SK-N-SH treated with all-trans-retinoic acid at 6 μM for 48 hours (cell line): ENCODE data around the gene MGLL.

ENCODE experiments used
- ARNTL ChIP-seq: fragments of 450-650 bp; formaldehyde crosslinking; IDR thresholded peaks from 2 replicates; pipeline ENCODE4 v1.5.0; 2020; ENCODE audit warnings: low read depth, mild to moderate bottlenecking, moderate library complexity, borderline replicate concordance
- BACH2 ChIP-seq: fragments of 250-450 bp; sonication (Bioruptor Pico); IDR thresholded peaks from 2 replicates; pipeline ENCODE4 v1.9.0; 2021; ENCODE audit warnings: mild to moderate bottlenecking, borderline replicate concordance
- ISL1 ChIP-seq: fragments of 250-450 bp; sonication (Bioruptor Pico); IDR thresholded peaks from 2 replicates; pipeline ENCODE4 v2.1.2; 2022; ENCODE audit warnings: mild to moderate bottlenecking, moderate library complexity
- ZFP3 ChIP-seq: fragments of 250-450 bp; sonication (Bioruptor Pico); IDR thresholded peaks from 2 replicates; pipeline ENCODE4 v1.5.0; 2020; ENCODE audit warnings: mild to moderate bottlenecking, moderate library complexity
- TF ChIP-seq, protein P1 (sequence below): fragments of 250-450 bp; sonication (Bioruptor Pico); IDR thresholded peaks from 2 replicates; pipeline ENCODE4 v1.5.1; 2020; ENCODE audit warnings: low read depth, mild to moderate bottlenecking, moderate library complexity

DNA sequence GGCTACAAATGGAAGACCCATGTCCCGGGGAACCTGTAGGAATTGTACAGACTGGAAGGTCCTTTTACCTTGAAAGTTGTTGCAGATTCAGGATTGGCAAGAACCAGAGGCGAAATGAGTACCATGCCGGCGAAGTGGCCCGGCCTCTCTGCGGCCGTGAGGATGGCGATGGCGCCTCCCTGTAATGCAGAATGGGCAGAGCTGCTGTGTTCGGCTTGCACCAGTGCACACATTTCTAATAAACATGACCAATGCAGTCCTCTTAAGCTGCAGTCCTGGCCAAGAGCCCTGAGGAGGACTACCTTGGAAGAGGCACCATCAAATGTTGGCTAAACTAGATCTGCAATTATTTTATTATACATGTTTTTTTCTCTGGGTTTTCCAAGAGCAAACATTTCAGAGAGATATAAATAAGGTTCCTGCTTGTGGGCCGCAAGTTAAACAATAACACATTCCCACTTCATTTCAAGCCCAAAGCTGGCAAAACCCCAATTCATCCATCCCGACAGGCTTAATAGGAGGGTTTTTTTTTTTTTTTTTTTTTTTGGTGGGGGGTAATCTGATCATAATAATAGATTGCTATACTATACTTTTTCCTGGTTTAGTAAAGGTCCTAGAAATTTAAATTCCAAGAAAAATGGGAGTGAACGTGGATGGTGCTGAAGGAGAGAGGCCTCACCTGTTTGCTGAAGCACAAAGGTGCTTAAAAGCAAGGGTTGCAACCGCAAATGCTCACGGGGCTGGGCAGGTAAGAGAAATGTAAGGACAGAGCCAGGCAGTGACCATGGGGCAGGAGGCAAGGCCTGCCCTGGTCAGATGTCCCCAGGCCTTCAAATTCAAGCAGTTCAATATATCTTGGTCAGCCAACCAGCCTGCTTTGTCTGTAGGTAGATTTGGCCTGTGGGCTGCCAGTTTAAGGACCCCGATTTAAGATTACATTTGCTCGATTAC, 101.1 kb downstream of the MGLL start:
- TF ChIP-seq ZFP3 (CRISPR knock-in tag) (no peak), ARNTL (CRISPR knock-in tag) (no peak), BACH2 (CRISPR knock-in tag) (no peak), ISL1 (CRISPR knock-in tag) (no peak)
- TF ChIP-seq, protein P1, sequence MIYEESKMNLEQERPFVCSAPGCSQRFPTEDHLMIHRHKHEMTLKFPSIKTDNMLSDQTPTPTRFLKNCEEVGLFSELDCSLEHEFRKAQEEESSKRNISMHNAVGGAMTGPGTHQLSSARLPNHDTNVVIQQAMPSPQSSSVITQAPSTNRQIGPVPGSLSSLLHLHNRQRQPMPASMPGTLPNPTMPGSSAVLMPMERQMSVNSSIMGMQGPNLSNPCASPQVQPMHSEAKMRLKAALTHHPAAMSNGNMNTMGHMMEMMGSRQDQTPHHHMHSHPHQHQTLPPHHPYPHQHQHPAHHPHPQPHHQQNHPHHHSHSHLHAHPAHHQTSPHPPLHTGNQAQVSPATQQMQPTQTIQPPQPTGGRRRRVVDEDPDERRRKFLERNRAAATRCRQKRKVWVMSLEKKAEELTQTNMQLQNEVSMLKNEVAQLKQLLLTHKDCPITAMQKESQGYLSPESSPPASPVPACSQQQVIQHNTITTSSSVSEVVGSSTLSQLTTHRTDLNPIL, result no peak
